OCI-LY1 (cell line): ENCODE results near the gene PGAP2.
A peak's percentile ranks its signal among the peaks of the same experiment; 100 is the strongest.

Experiments used
- H2AFZ ChIP-seq: fragments of 200-600 bp; sonication (generic), shearing (Covaris generic); 2 replicates; pipeline ENCODE4 v1.6.0; 2014; ENCODE audit warnings: antibody characterized with exemption, mild to moderate bottlenecking, low read length
- H3F3A ChIP-seq: fragments of 200-600 bp; sonication (generic), shearing (Covaris generic); 2 replicates; pipeline ENCODE4 v1.6.0; 2014; ENCODE audit warnings: mild to moderate bottlenecking, antibody characterized with exemption, low read length, moderate library complexity; ENCODE audit not compliant: insufficient read depth
- H3K27ac ChIP-seq: fragments of 200-600 bp; sonication (generic); 2 replicates; pipeline ENCODE4 v1.5.1; 2014; ENCODE audit warnings: low read length, mixed run types, mild to moderate bottlenecking, low read depth; ENCODE audit not compliant: poor library complexity, severe bottlenecking
- H3K27me3 ChIP-seq: fragments of 200-600 bp; sonication (generic); 2 replicates; pipeline ENCODE4 v1.6.0; 2014; ENCODE audit warnings: antibody characterized with exemption, mild to moderate bottlenecking, low read length, moderate library complexity; ENCODE audit not compliant: insufficient read depth
- H3K36me3 ChIP-seq: fragments of 200-600 bp; sonication (generic); 2 replicates; pipeline ENCODE4 v1.6.1; 2014; ENCODE audit warnings: mild to moderate bottlenecking, antibody characterized with exemption, low read length, moderate library complexity, mixed read lengths; ENCODE audit not compliant: insufficient read depth
- H3K4me1 ChIP-seq: fragments of 200-600 bp; sonication (generic); 2 replicates; pipeline ENCODE4 v1.5.1; 2014; ENCODE audit warnings: mild to moderate bottlenecking, low read length, moderate library complexity; ENCODE audit not compliant: insufficient read depth, severe bottlenecking
- H3K4me2 ChIP-seq: fragments of 200-600 bp; sonication (generic), shearing (Covaris generic); 2 replicates; pipeline ENCODE4 v1.6.1; 2014; ENCODE audit warnings: low read length
- H3K4me3 ChIP-seq: fragments of 200-600 bp; sonication (generic); 2 replicates; pipeline ENCODE4 v1.5.1; 2014; ENCODE audit warnings: low read length, low read depth, mild to moderate bottlenecking, mixed read lengths; ENCODE audit not compliant: poor library complexity, severe bottlenecking
- H3K79me2 ChIP-seq: fragments of 200-600 bp; shearing (Covaris generic); 2 replicates; pipeline ENCODE4 v1.6.1; 2016; ENCODE audit warnings: mixed run types, low read length, mixed read lengths; ENCODE audit not compliant: insufficient read depth
- H3K9ac ChIP-seq: fragments of 200-600 bp; sonication (generic), shearing (Covaris generic); 2 replicates; pipeline ENCODE4 v1.6.1; 2014; ENCODE audit warnings: mild to moderate bottlenecking, low read length, mixed read lengths
- H3K9me2 ChIP-seq: fragments of 200-600 bp; sonication (generic), shearing (Covaris generic); 2 replicates; pipeline ENCODE4 v1.6.1; 2014; ENCODE audit warnings: low read depth, mild to moderate bottlenecking, low read length, mixed read lengths
- H3K9me3 ChIP-seq: fragments of 200-600 bp; shearing (Covaris generic); 2 replicates; pipeline ENCODE4 v1.6.1; 2014; ENCODE audit warnings: low read length, mixed read lengths
- H4K20me1 ChIP-seq: fragments of 200-600 bp; sonication (generic), shearing (Covaris generic); 2 replicates; pipeline ENCODE4 v1.6.0; 2016; ENCODE audit warnings: mild to moderate bottlenecking, low read length; ENCODE audit not compliant: insufficient read depth
- EZH2 ChIP-seq: fragments of 200-600 bp; sonication (generic), shearing (Covaris generic); IDR thresholded peaks from 2 replicates; pipeline ENCODE4 v1.8.0; 2017; ENCODE audit warnings: borderline replicate concordance, mixed run types, mild to moderate bottlenecking, antibody characterized with exemption, low read length, moderate library complexity, mixed read lengths
- TF ChIP-seq, protein P1 (sequence below): fragments of 200-600 bp; sonication (generic), shearing (Covaris generic); IDR thresholded peaks from 2 replicates; pipeline ENCODE4 v1.5.1; 2017; ENCODE audit warnings: mild to moderate bottlenecking, antibody characterized with exemption, low read length, moderate library complexity, mixed read lengths

Gene PGAP2

GRCh38 chr11:3853899-3854659 is 45.7 kb downstream of the PGAP2 start:
- TF ChIP-seq, protein P1, sequence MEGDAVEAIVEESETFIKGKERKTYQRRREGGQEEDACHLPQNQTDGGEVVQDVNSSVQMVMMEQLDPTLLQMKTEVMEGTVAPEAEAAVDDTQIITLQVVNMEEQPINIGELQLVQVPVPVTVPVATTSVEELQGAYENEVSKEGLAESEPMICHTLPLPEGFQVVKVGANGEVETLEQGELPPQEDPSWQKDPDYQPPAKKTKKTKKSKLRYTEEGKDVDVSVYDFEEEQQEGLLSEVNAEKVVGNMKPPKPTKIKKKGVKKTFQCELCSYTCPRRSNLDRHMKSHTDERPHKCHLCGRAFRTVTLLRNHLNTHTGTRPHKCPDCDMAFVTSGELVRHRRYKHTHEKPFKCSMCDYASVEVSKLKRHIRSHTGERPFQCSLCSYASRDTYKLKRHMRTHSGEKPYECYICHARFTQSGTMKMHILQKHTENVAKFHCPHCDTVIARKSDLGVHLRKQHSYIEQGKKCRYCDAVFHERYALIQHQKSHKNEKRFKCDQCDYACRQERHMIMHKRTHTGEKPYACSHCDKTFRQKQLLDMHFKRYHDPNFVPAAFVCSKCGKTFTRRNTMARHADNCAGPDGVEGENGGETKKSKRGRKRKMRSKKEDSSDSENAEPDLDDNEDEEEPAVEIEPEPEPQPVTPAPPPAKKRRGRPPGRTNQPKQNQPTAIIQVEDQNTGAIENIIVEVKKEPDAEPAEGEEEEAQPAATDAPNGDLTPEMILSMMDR, result no peak
- TF ChIP-seq EZH2, result no peak
- H4K20me1 ChIP-seq, result no peaks in the 10 kb centered on the region
- H3K9me2 ChIP-seq, result no peaks in the 10 kb centered on the region
- no peak overlapping the region for H2AFZ ChIP-seq
- H3K9me3 ChIP-seq, result no peaks in the 10 kb centered on the region
- peaks cover 32% of the 10 kb centered on the region for H3K79me2 ChIP-seq
- peaks cover 56% of the 10 kb centered on the region for H3K4me1 ChIP-seq
- peak overlapping the region; percentile 85 for H3K4me3 ChIP-seq
- peak overlapping the region; percentile 57 for H3K4me2 ChIP-seq
- peak overlapping the region; percentile 96 for H3K27ac ChIP-seq
- H3F3A ChIP-seq, result no peaks in the 10 kb centered on the region
- peak overlapping the region; percentile 64 for H3K9ac ChIP-seq
- no peaks in the 10 kb centered on the region for H3K27me3 ChIP-seq
- H3K36me3 ChIP-seq, result no peaks in the 10 kb centered on the region

DNA sequence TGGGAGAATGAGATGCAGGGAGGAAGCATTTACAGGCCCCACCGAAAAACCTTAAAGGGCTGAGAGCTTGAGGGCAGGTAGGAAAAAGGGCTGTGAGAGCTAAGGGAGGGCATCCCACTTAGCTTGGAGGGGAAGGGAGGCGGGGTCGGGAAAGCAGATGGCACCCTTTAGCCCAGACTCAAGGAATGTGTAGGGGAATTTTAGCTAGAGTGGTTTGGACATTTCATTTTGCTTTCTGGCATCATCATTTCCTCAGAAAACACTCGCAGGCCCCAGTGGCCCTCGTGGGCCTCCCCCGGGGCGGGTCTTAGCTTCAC is 46.3 kb downstream of the PGAP2 start:
- Histone ChIP-seq H3K79me2 (peaks cover 32% of the 10 kb centered on the region), H3K9ac (peak overlapping the region; percentile 64), H3K27me3 (no peaks in the 10 kb centered on the region), H3K4me3 (peak overlapping the region; percentile 85), H3K9me2 (no peaks in the 10 kb centered on the region), H3K27ac (peak overlapping the region; percentile 96), H3F3A (no peaks in the 10 kb centered on the region), H3K36me3 (no peaks in the 10 kb centered on the region), H4K20me1 (no peaks in the 10 kb centered on the region), H3K4me2 (peak overlapping the region; percentile 57), H2AFZ (no peak overlapping the region), H3K9me3 (no peaks in the 10 kb centered on the region), H3K4me1 (peaks cover 62% of the 10 kb centered on the region)
- TF ChIP-seq EZH2, result no peak
- TF ChIP-seq, protein P1, result no peak

DNA sequence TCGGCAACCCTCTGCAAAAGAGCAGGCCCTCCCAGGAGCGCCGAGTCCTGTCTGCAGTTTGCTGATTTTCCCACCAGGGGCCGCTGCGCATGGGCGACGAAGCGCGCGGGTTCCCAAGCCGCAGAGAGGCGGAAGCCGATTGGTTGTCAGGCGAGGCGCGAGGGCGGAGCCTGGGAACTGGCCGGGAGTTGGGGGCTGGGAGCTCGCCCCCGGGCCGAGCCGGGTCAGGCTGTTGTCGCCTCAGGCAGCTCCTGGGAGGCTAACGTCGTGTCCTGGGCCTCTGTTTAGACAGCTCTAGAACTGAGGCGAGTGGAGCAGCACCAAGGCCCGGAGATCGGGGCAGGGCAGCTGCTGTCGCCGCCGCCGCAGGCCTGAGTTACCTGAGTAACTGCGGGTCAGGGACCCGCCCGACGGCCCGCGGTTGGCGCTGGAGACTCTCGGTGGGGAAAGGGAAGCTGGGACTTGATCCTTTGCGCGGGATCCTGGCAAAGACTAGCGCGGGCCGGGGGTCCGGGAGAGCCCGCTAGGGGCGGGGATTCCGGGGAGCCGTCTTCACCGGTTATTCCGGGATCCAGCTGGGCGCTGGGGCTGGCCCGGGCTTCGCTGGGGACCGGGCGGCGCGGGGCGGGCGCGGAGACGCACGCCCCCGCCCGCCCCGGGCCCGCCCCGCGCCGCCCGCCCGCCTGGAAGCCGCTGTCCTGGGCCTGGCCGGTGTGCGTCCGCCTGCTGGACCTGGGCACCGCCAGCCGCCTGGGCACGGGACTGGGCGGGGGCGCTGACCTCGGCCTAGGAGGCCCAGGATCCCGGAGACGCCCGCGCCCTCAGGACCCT is 46.8 kb downstream of the PGAP2 start, which contains the start of gene STIM1:
TSS of gene STIM1 (plus strand) at position 688 of the 831 bp plus-strand sequence. CDS start 607 bp downstream, outside the sequence.
- no peaks in the 10 kb centered on the region for H3K9me2 ChIP-seq
- no peak for TF ChIP-seq EZH2
- TF ChIP-seq, protein P1, result peak; percentile 87
- peak within 1 kb of the TSS; percentile 85 for H3K4me3 ChIP-seq
- no peaks in the 10 kb centered on the region for H3K27me3 ChIP-seq
- peak within 1 kb of the TSS; percentile 96 for H3K27ac ChIP-seq
- H4K20me1 ChIP-seq, result no peaks in the 10 kb centered on the region
- no peak within 1 kb of the TSS for H2AFZ ChIP-seq
- no peaks in the 10 kb centered on the region for H3F3A ChIP-seq
- peak within 1 kb of the TSS; percentile 85 for H3K9ac ChIP-seq
- H3K79me2 ChIP-seq, result peaks cover 38% of the 10 kb centered on the region
- H3K4me1 ChIP-seq, result peaks cover 67% of the 10 kb centered on the region
- H3K4me2 ChIP-seq, result peak within 1 kb of the TSS; percentile 97
- H3K36me3 ChIP-seq, result no peaks in the 10 kb centered on the region
- no peaks in the 10 kb centered on the region for H3K9me3 ChIP-seq
